ENCODE data around the gene ADCY7.

The ADCY7 gene

DNA sequence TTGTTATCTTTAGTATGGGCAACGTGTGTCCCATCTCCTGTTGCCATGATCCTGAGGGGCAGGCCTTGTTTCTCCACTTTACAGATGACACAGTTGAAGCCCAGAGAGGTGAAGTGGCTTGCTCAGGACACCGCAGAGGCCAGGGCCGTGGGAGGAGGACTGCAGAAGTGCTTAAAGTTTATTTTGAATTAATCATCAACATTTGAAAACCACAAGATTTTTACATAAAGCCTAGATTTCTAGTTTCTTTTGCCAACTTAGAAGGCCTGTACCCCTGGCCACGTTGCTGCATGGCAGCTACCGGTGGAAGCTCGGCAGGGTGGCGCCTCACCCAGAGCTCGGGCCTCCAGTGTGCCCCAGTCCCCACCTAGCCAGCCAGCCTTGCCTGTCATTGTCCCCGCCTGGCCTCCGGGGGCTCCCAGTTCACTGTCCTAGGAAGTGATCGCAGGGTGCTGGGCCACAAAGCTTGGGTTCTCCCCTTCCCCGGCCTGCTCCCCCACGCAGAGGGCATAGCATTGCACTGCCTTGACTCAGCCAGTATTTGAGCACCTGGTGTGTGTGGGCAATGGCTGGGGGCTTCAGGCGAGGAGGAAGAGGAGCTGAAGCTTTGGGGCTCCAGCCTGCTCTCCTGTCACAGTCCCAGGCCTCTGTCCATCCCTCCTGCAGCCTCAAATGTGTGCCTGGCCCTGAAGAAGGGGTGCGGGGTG lies 14.8 kb upstream of the ADCY7 start:
- DNase-seq = peak; percentile 87

DNA sequence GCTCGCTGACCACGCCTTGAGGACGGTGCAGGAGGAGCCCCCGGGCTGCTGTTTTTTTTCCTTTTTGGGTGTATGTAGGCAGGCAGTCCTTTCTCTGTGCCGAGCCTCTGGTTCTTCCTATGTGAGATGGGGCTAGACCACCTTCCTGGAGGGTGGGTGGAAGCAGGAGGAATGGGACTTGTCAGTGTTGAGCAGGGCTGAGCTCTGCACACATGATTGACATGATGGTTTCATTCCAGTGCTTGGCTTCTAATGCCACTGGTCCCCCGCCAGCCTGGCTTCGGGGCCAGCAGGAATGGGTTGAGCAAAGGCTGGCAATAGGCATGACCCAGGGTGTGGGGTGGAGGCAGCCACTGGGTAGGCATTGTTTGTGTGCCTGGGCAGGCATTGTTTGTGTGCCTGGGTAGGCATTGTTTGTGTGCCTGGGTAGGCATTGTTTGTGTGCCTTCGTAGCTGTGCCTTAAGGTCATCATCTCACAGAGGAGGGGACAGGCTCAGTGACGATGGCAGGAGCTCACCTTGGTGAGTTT lies 14.2 kb upstream of the ADCY7 start:
- no peak for DNase-seq

DNA sequence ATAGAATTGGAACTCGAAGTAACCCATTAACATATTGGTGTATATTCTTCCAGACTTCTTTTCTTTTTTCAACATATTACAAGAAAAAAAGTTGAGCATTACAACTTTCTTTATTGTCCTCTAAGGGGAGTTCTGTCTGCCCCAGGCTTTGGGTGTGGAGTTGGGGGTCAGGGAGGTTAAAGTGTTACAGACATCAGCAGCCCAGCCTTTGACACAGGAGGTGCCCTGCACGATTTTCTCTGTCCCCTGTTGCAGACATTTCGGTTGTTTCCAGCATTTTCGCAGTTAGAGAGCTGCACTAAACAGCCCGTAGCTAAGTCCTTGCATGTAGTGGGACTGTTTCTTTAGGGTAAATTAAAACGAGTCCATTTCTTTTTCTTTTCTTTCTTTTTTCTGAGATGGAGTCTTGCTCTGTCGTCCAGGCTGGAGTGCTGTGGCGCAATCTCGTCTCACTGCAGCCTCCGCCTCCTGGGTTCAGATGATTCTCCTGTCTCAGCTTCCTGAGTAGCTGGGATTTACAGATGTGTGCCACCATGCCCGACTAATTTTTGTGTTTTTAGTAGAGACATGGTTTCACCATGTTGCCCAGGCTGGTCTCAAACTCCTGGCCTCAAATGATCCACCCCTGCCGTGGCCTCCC lies 13.4 kb upstream of the ADCY7 start:
- DNase-seq = no peak

DNA sequence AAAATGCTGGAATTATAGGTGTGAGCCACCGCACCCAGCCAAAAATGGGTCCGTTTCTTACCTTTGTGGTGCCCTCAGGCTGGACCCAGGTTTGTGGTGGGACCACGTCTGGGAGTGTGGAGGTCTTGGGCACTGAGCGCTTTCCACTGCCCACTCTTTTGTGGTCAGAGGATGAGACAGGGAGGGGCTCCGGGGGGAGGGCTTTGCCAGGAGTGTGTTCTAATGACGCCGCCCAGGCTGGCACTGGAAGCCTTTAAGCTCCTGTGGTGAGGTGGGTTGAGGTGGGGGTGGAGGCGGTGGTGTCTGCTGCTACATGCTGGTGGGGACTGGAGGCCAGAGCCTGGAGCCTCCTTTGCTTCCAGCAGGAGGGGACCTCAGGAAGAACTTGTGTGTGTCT lies 12.8 kb upstream of the ADCY7 start:
- DNase-seq = no peak

DNA sequence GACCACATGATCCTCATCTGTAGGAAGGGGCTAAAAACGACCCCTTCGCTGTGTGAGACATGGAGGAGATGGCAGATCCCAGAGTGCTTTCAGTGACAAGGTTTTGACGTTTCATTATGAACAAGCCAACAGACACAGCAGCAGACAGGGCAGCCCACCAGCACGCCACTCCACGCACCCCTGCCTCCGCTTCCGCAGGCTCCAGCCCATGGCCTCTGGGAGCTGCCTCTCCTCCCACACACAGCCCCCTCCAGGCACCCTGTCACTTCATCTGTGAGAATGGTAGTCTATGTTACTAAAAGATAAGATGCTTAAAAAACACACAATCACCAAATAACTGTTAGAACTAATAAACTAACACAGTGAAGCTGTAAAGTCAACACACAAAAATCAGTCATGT lies 12.3 kb upstream of the ADCY7 start:
- no peak for DNase-seq

DNA sequence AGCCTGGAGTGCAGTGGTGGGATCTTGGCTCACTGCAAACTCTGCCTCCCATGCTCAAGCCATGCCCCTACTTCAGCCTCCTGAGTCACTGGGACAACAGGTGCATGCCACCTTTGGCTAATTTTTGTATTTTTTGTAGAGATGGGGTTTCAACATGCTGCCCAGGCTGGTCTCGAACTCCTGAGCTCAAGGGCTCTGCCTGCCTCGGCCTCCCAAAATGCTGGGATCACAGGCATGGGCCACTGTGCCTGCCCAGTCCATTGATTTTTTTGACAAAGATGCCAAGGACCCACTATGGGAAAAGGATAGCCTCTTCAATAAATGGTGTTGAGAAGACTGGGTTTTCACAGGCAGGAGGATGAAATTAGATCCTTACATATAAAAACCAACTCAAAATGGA lies 10.8 kb upstream of the ADCY7 start:
- no peak for DNase-seq

DNA sequence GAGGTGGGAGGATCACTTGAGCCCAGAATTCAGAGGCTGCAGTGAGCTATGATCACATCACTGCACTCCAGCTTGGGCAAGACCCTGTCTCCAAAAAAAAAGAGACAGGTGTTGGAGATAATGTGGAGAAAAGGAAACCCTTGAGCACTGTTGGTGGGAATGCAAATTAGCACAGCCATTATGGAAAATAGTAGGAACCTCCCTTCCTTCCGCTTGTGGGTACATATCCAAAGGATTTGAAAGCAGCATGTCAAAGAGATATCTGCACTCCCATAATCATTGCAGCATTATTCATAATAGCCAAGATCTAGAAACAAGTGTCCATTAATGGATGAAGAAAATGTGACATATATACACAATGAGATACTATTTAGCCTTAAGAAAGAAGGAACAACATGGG lies 9.7 kb upstream of the ADCY7 start:
- no peak for DNase-seq

DNA sequence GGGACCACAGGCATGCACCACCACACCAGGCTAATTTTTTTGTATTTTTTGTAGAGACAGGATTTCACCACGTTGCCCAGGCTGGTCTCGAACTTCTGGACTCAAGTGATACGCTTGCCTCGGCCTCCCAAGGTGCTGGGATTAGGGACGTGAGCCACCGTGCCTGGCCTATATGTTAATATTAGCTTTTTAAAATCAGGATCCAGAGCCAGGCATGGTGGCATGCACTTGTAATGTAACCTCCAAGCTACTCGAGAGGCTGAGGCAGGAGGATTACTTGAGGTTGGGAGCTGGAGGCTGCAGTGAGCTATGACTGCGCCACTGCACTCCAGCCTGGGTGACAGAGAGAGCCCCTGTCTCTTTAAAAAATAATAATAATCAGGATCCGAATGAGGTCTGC lies 8.5 kb upstream of the ADCY7 start:
- DNase-seq = no peak

DNA sequence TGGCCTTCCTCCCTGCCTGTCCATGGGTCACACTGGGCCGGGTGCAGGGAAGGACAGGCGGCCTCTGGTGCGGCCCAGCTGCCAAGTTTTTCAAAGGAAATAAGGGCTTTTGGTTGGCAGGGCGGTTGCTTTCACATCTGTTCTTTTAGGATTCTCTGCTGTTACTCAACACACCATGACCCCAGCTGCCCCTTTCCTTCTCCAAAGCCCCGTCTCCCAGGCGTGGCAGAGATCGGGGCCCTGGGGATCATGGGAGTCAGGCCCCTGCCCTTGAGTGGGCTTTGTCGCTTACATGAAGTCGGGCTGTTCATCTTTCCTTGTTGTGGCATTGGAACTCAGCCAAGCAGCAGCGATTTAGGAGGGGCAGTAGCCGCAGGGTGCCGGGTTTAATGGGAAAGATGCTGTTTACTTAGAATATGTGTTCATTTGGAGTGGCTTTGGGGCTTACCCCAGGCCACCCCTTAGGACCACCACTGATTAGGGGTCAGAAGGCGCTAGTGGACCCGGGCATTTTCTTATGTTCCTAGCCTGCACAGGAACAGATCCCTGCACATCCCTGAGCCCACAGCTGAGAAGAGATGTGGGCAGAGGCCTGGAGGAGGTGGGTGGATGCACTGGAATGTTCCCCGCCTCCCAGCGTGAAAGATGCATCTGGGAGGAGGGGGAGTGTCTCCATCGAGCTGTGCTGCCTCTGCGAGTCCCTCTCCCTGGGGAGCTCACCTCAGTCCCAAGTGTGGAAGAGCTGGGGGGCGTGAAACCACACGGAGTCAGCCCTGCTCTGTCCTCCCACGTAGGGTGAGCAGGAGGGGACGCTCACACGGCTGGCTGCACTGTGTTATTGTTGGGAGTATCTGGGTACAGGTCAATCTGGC lies 6.8 kb upstream of the ADCY7 start:
- peak; percentile 65 for DNase-seq

DNA sequence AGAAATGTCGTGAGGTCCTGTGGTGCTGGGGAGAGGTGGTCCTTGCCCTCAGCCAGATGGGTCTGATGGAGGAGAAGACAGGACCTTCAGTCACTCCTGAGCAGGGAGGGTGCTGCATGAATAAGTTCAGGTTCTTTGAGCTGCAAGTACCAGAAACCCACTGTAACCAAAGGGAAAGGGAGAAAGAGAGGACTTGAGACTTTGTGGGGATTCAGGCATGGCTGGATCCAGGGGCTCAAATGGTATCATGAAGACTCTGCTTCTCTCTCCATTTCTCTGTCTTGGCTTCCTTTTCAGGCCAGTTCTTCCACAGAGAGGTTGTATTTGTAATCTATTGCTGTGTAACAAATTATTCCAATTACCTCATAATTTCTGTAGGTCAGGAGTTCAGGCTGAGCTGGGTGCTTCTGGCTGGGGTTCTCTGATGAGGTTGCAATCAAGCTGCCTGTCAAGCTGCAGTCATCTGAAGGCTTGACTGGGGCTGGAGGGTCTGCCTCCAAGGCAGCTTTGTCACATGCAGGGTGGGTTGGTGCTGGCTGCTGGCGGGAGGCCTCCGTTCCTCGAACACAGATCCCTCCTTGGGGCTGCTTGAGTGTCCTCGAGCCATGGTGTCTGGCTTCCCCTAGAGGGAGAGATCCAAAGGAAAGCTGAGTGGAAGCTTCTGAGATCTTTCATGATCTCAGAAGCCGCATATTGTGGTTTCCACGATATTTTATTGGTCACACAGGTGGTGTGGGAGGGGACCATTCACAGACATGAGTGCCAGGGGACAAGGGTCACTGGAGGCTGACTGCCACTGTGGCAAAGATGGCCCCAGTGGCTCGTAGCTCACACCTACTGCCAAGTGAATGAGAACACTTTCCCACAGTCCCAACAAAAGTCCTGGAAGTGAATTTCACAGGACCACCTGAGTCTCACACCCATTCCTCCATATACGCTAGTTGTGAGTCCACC lies 5.9 kb upstream of the ADCY7 start:
- DNase-seq = no peak

DNA sequence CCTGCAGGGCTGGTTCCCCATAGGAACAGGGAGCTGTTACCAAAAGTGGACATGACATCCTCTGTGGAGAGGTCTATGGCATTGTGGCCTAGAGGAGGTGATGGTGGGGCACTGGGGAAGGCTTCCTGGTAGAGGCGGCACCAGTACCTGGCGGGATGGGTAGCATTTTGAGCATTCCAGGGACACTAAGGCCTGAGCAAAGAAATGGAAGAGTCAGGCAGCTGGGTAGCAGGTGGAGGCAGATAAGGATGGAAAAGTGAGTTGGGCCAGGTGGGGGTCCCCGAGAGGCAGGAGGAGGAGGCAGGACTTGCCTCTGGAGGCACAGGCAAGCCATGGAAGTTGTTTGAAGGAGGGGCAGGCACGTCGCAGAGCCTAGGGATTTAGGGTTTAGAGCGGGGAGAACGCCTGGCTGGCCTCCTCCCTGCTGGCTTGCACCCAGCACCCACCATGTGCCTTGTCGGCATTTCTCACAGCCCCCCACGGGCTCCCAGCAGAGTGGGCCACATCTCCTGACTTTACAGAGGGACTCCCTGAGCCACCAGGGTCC lies 5.1 kb upstream of the ADCY7 start:
- DNase-seq = no peak

DNA sequence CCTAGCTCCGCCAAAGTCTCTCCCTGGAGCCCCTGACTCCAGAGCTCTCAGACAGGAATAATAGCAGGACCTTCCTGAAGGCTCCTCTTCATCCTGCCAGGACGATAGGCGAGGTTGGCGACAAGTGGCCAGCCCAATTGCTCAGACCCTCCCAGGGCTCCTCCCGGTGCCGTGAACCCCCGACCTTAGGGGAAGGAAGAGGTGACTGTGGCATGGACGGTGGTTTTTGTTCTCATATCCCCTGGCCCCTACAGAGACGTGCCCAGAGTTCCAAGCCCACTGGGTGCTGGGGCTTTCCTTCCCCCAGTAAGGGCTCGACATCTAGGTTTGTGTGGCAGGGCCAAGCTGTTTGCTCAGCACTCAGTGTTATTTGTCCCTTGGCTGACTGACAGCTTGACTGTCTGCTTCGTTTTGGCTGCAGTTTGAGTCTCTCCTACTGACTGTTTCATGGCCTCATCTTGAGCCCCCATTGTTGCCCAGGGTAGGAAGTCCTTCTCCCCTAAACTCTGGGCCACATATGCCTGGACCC lies 4.6 kb upstream of the ADCY7 start:
- no peak for DNase-seq

DNA sequence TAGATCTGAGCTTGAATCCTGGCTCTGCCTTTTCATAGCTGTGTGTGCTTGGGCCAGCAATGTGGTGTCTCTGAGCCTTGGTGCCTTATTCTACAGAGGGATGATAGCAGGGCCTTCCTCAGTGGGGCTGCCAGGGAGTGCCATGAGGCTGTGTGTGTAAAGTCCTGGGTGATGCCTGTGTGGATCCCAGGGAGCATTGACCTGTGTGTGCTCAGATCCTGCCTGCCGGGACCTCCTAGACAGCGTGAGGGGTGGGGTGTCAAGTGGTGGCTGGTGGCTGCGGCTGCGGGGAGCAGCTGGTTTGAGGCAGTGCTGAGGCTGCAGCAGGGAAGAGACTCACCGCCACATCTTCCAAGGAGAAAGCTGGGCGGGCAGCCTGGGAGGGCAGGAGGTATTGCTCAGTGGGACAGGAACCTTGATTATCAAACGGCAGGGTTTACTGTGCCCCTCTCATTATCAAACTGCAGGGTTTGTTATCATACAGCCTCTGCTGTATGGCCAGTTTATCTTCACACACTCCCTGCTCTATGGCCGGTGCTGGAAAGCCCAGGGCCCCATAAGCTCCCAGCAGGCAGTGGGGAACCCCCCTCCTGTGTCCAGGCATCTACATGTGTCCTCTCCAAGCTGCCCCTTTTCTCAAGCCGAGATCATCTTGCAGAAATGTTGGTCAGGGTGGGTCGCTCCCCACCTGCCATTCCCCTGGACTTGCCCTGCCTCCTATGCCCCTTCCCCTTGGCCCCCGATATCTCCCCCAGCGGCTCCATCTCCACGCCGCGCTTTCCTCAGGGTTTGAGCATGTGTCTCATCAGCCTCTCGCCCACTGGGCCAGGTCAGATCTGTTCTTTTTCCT lies 3.1 kb upstream of the ADCY7 start:
- no peak for DNase-seq

DNA sequence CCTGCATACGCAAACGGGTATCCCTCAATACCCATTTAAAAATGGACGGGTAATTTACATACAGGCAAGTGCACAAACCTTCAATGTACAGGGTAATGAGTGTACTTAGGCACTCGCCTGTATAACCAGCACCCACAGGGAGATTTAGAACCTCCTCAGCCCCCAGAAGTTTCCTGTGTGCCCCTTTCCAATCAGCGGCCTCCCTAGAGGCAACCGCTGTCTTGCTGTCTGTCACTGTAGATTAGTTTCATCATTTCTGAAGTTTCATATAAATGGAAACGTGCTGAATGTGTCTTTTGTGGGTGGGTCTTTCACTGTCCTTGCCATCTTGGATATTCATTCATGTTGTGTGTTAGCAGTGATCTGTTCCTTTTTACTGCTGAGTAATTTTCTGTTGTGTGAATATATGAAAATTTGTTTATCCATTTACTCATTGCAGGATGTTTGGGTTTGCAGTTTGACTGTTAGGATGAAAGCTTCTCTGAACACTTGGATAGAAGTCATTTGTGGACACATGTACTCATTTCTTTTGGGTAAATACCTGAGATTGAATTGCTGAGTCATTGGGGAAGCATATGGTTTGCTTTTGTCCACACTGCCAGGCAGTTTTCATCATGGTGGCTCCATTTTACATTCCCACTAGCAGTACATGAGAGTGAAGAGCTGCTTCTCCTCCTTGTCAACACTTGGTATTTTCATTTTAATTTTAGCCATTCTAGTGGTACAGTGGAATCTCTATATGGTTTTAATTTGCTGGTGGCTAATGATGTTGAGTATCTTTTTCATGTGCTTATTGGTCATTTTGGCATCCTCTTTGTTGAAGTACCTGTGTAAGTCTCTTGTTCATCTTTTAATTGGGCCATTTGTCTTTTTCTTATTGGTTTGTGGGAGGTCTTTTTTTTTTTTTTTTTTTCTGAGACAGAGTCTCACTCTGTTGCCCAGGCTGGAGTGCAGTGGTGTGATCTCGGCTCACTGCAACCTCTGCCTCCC lies 2.1 kb upstream of the ADCY7 start:
- peak; percentile 53 for DNase-seq

DNA sequence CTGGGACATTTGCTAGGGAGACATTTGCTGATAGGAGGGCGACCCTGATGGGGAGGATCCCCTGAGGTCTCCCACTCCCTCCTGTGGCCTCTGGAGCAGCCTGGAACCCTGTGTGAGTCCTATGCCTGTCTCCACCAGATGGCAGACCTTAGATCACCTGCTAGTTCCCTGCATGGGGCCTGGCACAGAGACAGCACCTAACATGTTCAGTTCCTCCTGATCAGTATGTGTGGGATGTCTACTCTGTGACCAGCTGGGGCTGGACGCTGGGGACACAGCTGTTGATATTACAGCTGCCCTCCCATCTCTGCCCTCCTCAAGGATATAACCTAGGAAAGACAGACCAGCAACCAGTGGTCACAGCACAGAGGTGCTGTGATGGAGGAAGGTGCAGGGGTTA lies 1.1 kb upstream of the ADCY7 start:
- peak; percentile 24 for DNase-seq

DNA sequence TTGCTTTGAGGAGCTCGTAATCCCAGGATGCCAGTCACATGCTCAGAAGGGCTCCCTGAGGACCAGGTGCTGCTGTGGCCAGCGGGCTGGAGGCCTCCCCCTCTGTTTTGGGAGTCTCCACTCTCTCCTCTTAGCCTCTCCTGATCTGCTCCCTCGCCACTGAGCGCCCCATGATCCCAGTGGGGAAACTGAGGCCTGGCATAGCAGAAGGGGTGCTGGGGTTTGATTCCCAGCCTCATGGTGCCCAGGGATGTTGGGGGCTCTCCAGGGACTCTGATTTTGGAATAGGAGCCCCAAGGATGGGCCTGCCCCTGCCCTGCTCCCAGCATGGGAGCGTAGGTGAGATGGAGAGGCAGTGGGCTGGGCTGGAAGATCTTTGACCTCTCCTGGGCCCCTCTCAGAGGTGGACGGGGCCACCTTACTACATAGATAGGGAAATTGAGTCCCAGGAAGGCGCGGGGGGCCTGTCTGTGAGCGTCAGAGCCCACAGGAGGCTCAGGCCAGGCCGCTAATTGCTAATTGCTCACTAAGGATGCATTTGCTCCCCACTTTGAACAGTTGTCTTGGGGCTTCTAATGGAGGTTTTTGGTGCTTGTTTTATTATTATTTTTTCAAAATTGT lies 525 bp upstream of the ADCY7 start:
- DNase-seq = no peak

DNA sequence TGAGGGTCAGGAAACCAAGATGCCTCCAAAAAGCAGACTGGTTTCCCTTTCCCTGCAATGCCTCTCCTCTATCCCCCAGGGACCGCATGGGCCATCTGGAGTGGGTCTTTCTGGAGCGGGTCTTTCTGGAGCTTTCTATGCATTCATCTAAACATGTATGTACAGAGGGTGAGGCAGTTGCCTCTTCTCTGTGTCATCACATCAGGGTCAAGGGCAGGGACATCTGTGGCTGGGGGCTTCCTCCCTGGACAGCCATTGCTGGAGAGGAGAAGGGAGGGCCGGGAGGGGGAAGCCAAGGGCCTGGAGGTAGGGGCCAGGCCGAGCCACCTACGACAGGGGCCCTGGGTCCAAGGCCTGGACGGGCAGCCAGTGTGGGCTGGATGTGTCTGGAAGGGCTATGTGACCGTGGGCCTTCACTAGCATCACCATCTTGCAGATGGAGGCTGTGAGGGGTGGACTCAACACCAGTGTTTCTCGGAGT lies 840 bp downstream of the ADCY7 start:
- DNase-seq = no peak

DNA sequence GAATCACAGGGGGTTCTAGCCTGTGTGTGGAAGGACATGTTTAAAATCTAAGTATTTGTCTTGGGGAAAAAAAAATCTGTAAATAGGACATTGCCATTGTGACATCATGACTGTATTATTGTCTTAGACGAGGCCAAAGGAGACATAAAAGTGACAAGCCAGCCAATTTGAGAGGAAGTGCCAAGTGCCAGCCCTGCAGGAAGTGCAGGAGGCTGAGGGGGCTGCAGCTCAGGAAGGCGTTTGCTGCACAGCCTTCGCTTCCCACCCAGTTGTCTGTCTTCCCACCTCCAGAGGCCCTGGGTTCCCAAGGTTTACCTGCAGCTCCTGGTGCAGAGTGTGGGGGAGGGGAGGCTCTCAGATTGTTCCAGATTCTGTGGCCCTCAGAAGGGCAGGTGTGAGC lies 1.3 kb downstream of the ADCY7 start:
- no peak for DNase-seq

DNA sequence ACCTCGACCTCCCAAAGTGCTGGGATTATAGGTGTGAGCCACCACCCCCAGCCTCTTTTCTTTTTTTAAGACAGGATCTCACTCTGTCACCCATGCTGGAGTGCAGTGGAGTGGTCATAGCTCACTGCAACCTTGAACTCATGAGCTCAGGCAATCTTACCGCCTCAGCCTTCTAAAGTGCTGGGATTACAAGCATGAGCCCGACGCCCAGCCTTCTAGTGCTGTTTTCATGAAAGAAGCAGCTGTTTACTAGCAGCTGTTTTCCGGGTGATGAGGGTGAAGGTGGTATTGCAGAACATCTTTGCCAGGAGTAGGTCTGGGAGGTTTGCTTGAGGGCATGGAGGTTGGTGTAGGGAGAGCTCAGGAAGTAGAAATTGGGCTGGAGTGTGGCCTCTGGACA lies 2.0 kb downstream of the ADCY7 start:
- DNase-seq = no peak
